K562 (cell line): ENCODE measurements around the gene PRKG1. TPM values are rescaled to one million over a fixed set of nuclear protein-coding genes. Genes with fewer than 3 reads are reported as not detected.

ENCODE experiments used
- ATAC-seq: fragments of 200-7000 bp; cut with Tn5 transposase; 3 replicates; pipeline ENCODE4 v1.9.1; 2020; ENCODE audit warnings: moderate library complexity
- BruUV-seq: library from RNA; stranded (reverse); fragments of 400-500 nt; replicated peaks from 2 replicates; lab custom pipeline; 2021; lab: Mats Ljungman, UMichigan
- CTCF ChIA-PET: fragments of 300-600 bp; formaldehyde crosslinking; extraction: SDS; loops from one replicate; lab custom pipeline; 2021; ENCODE audit warnings: low intra/inter-chr PET ratio; lab: Yijun Ruan, JAX
- POLR2A ChIA-PET: fragments of 300-600, 350-650 bp; sonication (Branson Sonifier 250); formaldehyde crosslinking; extraction: SDS; loops from one replicate; lab custom pipeline; 2021; ENCODE audit warnings: antibody characterized with exemption, inconsistent platforms; lab: Yijun Ruan, JAX
- DNase-seq, 4 experiments: peaks; one replicate each; pipeline versions ENCODE4 v3.0.0 to v3.0.0-alpha.2; 2011 to 2018; ENCODE audit warnings: low spot score in 3 of 4, mixed read lengths in 3 of 4; ENCODE audit errors: extremely low read depth in 1 of 4
- FAIRE-seq: peaks from 2 replicates; lab custom pipeline; 2011; peaks lifted over from hg19 to GRCh38; lab: Jason Lieb, UNC
- H2AFZ ChIP-seq: 2 replicates; pipeline ENCODE4 v1.6.0; 2011; ENCODE audit warnings: low read depth, low read length, control low read depth, inconsistent platforms
- H3K27ac ChIP-seq: fragments of 200-600 bp; 3 replicates; pipeline ENCODE4 v1.8.0; 2011; ENCODE audit warnings: low read depth, mild to moderate bottlenecking, control low read depth, inconsistent platforms, low read length, moderate library complexity, mixed read lengths; ENCODE audit errors: extremely low read depth
- H3K27me3 ChIP-seq, 2 experiments: fragments of 300-600 bp in 1 of 2; 2 replicates in 1 of 2; 3 replicates in 1 of 2; pipeline versions ENCODE4 v1.6.0 to v1.8.0; 2011; ENCODE audit warnings: inconsistent platforms in 2 of 2, low read length in 2 of 2, mild to moderate bottlenecking in 1 of 2, mixed read lengths in 1 of 2, moderate library complexity in 1 of 2; ENCODE audit not compliant: control insufficient read depth in 2 of 2, insufficient read depth in 2 of 2
- H3K36me3 ChIP-seq: fragments of 300-600 bp; 3 replicates; pipeline ENCODE4 v1.8.0; 2011; ENCODE audit warnings: mild to moderate bottlenecking, low read length, inconsistent platforms; ENCODE audit not compliant: control insufficient read depth, insufficient read depth
- H3K4me1 ChIP-seq, 2 experiments: fragments of 200-600 bp in 1 of 2; replicated peaks in 1 of 2; 2 replicates in 1 of 2; 3 replicates in 1 of 2; pipeline versions ENCODE4 v1.5.1 to v1.8.0; 2011; ENCODE audit warnings: inconsistent platforms in 2 of 2, low read length in 2 of 2, mild to moderate bottlenecking in 1 of 2, mixed read lengths in 1 of 2, moderate library complexity in 1 of 2; ENCODE audit not compliant: control insufficient read depth in 2 of 2, insufficient read depth in 2 of 2
- H3K4me2 ChIP-seq: 2 replicates; pipeline ENCODE4 v1.6.1; 2011; ENCODE audit warnings: low read length, control low read depth, inconsistent platforms, mixed read lengths; ENCODE audit not compliant: insufficient read depth
- H3K4me3 ChIP-seq: fragments of 200-600 bp; sonication (generic), shearing (Covaris generic); 2 replicates; pipeline ENCODE4 v1.5.1; 2016; ENCODE audit warnings: control low read depth, inconsistent platforms
- H3K79me2 ChIP-seq: fragments of 200-600 bp; 3 replicates; pipeline ENCODE4 v1.8.0; 2011; ENCODE audit warnings: low read length, inconsistent platforms; ENCODE audit not compliant: control insufficient read depth, insufficient read depth
- H3K9ac ChIP-seq, 2 experiments: 2 replicates each; pipeline versions ENCODE4 v1.6.0 to v1.6.1; 2011; ENCODE audit warnings: low read depth in 2 of 2, low read length in 2 of 2, control low read depth in 1 of 2, inconsistent platforms in 1 of 2, mild to moderate bottlenecking in 1 of 2, mixed read lengths in 1 of 2; ENCODE audit not compliant: insufficient read depth in 1 of 2
- H3K9me1 ChIP-seq: one replicate; pipeline ENCODE4 v1.6.0; 2011; ENCODE audit warnings: inconsistent platforms, mild to moderate bottlenecking, low read length, moderate library complexity; ENCODE audit not compliant: control insufficient read depth, insufficient read depth
- H3K9me3 ChIP-seq: replicated peaks from 2 replicates; pipeline ENCODE4 v1.5.1; 2011; ENCODE audit warnings: low read depth, low read length, inconsistent platforms; ENCODE audit not compliant: control insufficient read depth, insufficient read depth
- H4K20me1 ChIP-seq: replicated peaks from 2 replicates; pipeline ENCODE4 v1.6.1; 2011; ENCODE audit warnings: low read length, inconsistent platforms, mixed read lengths; ENCODE audit not compliant: control insufficient read depth, insufficient read depth
- ESRRA ChIP-seq: fragments of 450-650 bp; IDR thresholded peaks from 2 replicates; pipeline ENCODE4 v1.6.1; 2014; ENCODE audit warnings: low read depth, mild to moderate bottlenecking, moderate library complexity, borderline replicate concordance
- MBD2 ChIP-seq: sonication (generic); IDR thresholded peaks from 2 replicates; pipeline ENCODE4 v1.6.1; 2016; ENCODE audit warnings: low read depth, borderline replicate concordance
- NR2F6 ChIP-seq: fragments of 450-650 bp; formaldehyde crosslinking; IDR thresholded peaks from 2 replicates; pipeline ENCODE4 v1.4.0; 2020; ENCODE audit warnings: mild to moderate bottlenecking
- PHF21A ChIP-seq: fragments of 450-650 bp; IDR thresholded peaks from 2 replicates; pipeline ENCODE4 v1.6.1; 2017; ENCODE audit warnings: low read depth, borderline replicate concordance
- PYGO2 ChIP-seq: fragments of 450-650 bp; IDR thresholded peaks from 2 replicates; pipeline ENCODE4 v1.6.1; 2016; ENCODE audit warnings: mild to moderate bottlenecking, missing genetic modification characterization, moderate library complexity, missing compliant biosample characterization
- RBFOX2 ChIP-seq: fragments of 200-400 bp; formaldehyde crosslinking; IDR thresholded peaks from 2 replicates; pipeline ENCODE4 v1.6.1; 2017; ENCODE audit warnings: low read depth, mild to moderate bottlenecking, low read length, moderate library complexity
- ZNF354B ChIP-seq: fragments of 250-450 bp; sonication (Bioruptor Pico); IDR thresholded peaks from 2 replicates; pipeline ENCODE4 v1.4.0; 2020
- WGBS: fragments of 100-300 bp; shearing (Covaris generic); methylation state at CpG from one replicate; pipeline ENCODE4 v1.1.6; 2016; ENCODE audit warnings: low coverage, mixed read lengths; ENCODE audit not compliant: insufficient coverage; ENCODE audit errors: missing lambda C conversion rate; 5-methylcytosine and 5-hydroxymethylcytosine counted together
- in situ Hi-C: fragments of 300-500 bp; cut with MboI; formaldehyde crosslinking; loops from 4 replicates; pipeline ENCODE4 v1.15.0; 2018; ENCODE audit warnings: inconsistent platforms, mixed read lengths
- intact Hi-C: fragments of 100-400 bp; cut with micrococcal nuclease; formaldehyde crosslinking; loops from 2 replicates; pipeline ENCODE4 v1.14.2; 2022
- polyA plus RNA-seq, 8 experiments: library from polyadenylated mRNA; depleted of rRNA in 4 of 8; stranded (reverse) in 5 of 8; unstranded in 3 of 8; fragments of >200 nt; fragmentation: Nextera tagmentation in 2 of 8; fragmentation: Illumina TruSeq in 1 of 8; extraction: Ambion mirVana in 2 of 8; extraction: Trizol in 1 of 8; gene quantifications; 2 replicates each; pipeline versions ENCODE4 v1.2.1 to v1.2.3, GENCODE V29; 2011 to 2014; ENCODE audit warnings: inconsistent platforms in 1 of 8, missing spikeins in 1 of 8
- total RNA-seq, 7 experiments: library from RNA; depleted of rRNA in 6 of 7; stranded (reverse); fragments of >200 nt in 6 of 7; fragmentation: Illumina TruSeq in 2 of 7; extraction: Trizol in 2 of 7; gene quantifications; 2 replicates each; pipeline versions ENCODE4 v1.2.1 to v1.2.3, GENCODE V29; 2011 to 2021; ENCODE audit warnings: low replicate concordance in 1 of 7
- TF ChIP-seq, protein P1 (sequence below): fragments of 250-450 bp; sonication (Bioruptor Pico); IDR thresholded peaks from 2 replicates; pipeline ENCODE4 v1.4.0; 2020

The PRKG1 gene
- total and polyA plus RNA-seq, 9 of the 15 experiments (the other 6 are each of a cell fraction or from before 2014, with no cell fraction given), result 0.22 TPM; not detected in 8

DNA sequence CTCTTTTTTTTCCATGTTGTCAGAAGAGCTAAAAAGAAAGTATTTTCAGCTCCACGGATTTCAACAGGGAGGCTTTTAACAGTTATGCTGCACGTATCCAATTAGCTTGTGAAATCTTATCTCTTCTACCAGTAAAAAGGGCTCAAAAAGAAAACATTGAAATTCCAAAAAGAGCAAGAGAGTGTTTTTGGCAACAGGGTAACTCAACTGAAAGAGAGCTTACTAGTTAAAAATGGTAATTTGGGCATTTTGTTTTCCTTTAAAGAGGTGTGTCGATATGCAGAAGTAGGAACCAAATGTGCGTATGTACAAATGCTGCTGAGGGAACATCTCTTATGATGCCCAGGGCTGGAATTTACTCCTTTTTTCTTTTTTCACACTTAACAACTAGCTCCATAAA, 292.8 kb downstream of the PRKG1 start (continued):
- TF ChIP-seq PYGO2 (tag) (no peak), PHF21A (no peak), RBFOX2 (no peak), ZNF354B (no peak), NR2F6 (CRISPR knock-in tag) (no peak), ESRRA (no peak)
- TF ChIP-seq, protein P1, sequence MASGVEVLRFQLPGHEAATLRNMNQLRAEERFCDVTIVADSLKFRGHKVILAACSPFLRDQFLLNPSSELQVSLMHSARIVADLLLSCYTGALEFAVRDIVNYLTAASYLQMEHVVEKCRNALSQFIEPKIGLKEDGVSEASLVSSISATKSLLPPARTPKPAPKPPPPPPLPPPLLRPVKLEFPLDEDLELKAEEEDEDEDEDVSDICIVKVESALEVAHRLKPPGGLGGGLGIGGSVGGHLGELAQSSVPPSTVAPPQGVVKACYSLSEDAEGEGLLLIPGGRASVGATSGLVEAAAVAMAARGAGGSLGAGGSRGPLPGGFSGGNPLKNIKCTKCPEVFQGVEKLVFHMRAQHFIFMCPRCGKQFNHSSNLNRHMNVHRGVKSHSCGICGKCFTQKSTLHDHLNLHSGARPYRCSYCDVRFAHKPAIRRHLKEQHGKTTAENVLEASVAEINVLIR (CRISPR knock-in tag), result no peak

DNA sequence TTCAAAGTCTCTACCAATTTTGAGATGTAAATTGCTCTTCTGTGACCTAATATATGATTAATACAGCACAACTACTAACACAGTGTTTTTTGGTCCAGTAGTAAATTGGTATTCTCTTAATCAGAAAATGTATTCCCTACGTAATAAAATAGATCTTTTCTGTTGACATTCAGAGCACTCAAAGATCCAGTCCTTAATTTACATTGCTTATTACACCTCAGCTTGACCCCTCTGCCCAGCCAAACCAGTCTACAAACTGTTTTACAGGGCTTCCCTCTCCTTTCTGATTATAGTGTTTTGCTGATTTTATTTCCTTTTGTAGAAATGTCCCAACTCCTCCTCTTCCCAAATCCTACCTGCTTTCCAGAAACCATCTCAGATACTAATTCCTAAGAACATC, 293.4 kb downstream of the PRKG1 start:
- H3K9ac ChIP-seq, result no peak overlapping the region
- FAIRE-seq (no peak), ATAC-seq (no peak), DNase-seq (no peak)
- TF ChIP-seq MBD2, result no peak
- H3K27ac ChIP-seq, result no peak overlapping the region
- H4K20me1 ChIP-seq, result no peaks in the 10 kb centered on the region
- H3K9me1 ChIP-seq, result no peaks in the 10 kb centered on the region
- no TSS peak for BruUV-seq
- H2AFZ ChIP-seq, result no peak overlapping the region
- H3K4me1 ChIP-seq, result no peaks in the 10 kb centered on the region
- H3K36me3 ChIP-seq, result no peaks in the 10 kb centered on the region
- intact Hi-C loops (no loop called here), in situ Hi-C loops (no loop called here)
- no peaks in the 10 kb centered on the region for H3K9me3 ChIP-seq
- H3K79me2 ChIP-seq, result no peaks in the 10 kb centered on the region
- no peaks in the 10 kb centered on the region for H3K27me3 ChIP-seq
- ChIA-PET POLR2A (no interaction called here), CTCF (no interaction called here)
- WGBS, result 0% methylated on average over 1 of the region's 1 CpG
- no peak overlapping the region for H3K4me3 ChIP-seq
- no peak overlapping the region for H3K4me2 ChIP-seq
